SU-DHL-6 (cell line): ENCODE results near the gene NDUFA7.

Source experiments
- H2AFZ ChIP-seq: fragments of 200-600 bp; sonication (generic); 2 replicates; pipeline ENCODE4 v1.6.1; 2014; ENCODE audit warnings: low read depth, mild to moderate bottlenecking, moderate library complexity, mixed read lengths, antibody characterized with exemption, low read length; ENCODE audit not compliant: severe bottlenecking
- H3F3A ChIP-seq: fragments of 200-600 bp; shearing (Covaris generic); 2 replicates; pipeline ENCODE4 v1.6.0; 2016; ENCODE audit warnings: antibody characterized with exemption, mild to moderate bottlenecking; ENCODE audit not compliant: insufficient read depth
- H3K27ac ChIP-seq: fragments of 200-600 bp; sonication (generic); 2 replicates; pipeline ENCODE4 v1.5.1; 2016; ENCODE audit warnings: low read depth, mild to moderate bottlenecking, low read length, moderate library complexity, mixed read lengths
- H3K27me3 ChIP-seq: fragments of 200-600 bp; sonication (generic), shearing (Covaris generic); 2 replicates; pipeline ENCODE4 v1.6.0; 2014; ENCODE audit warnings: mild to moderate bottlenecking, low read length
- H3K36me3 ChIP-seq: fragments of 200-600 bp; sonication (generic); 2 replicates; pipeline ENCODE4 v1.6.1; 2014; ENCODE audit warnings: mild to moderate bottlenecking, low read length, mixed read lengths
- H3K4me2 ChIP-seq: fragments of 300-600, 200-600 bp; shearing (Covaris generic), sonication (generic); 2 replicates; pipeline ENCODE4 v1.6.0; 2014; ENCODE audit warnings: low read length, low read depth, mild to moderate bottlenecking; ENCODE audit not compliant: poor library complexity, severe bottlenecking
- H3K4me3 ChIP-seq: fragments of 200-600 bp; sonication (generic); 2 replicates; pipeline ENCODE4 v1.5.1; 2014; ENCODE audit warnings: antibody characterized with exemption, low read length, mild to moderate bottlenecking, mixed read lengths; ENCODE audit not compliant: insufficient read depth, poor library complexity, severe bottlenecking
- H3K79me2 ChIP-seq: fragments of 200-600 bp; sonication (generic); 2 replicates; pipeline ENCODE4 v1.6.1; 2014; ENCODE audit warnings: mild to moderate bottlenecking, low read length, moderate library complexity; ENCODE audit not compliant: insufficient read depth
- H3K9ac ChIP-seq: fragments of 200-600 bp; sonication (generic); 2 replicates; pipeline ENCODE4 v1.7.0; 2014; ENCODE audit warnings: mild to moderate bottlenecking, low read length
- H3K9me2 ChIP-seq: fragments of 200-600 bp; sonication (generic); replicated peaks from 2 replicates; pipeline ENCODE4 v1.6.1; 2014; ENCODE audit warnings: low read length; ENCODE audit not compliant: insufficient read depth
- H3K9me3 ChIP-seq: fragments of 200-600 bp; sonication (generic); 2 replicates; pipeline ENCODE4 v1.6.1; 2014; ENCODE audit warnings: low read length, mixed read lengths; ENCODE audit not compliant: insufficient read depth
- H4K20me1 ChIP-seq: fragments of 200-600 bp; sonication (generic); 2 replicates; pipeline ENCODE4 v1.6.1; 2014; ENCODE audit warnings: low read depth, mild to moderate bottlenecking, antibody characterized with exemption, low read length, moderate library complexity, mixed read lengths
- CTCF ChIP-seq: fragments of 200-600 bp; sonication (generic); IDR thresholded peaks from one replicate; pipeline ENCODE4 v1.5.1; 2017; ENCODE audit warnings: antibody characterized with exemption, mild to moderate bottlenecking, low read length, moderate library complexity; ENCODE audit not compliant: insufficient read depth, poor library complexity, severe bottlenecking
- EZH2phosphoT487 ChIP-seq: fragments of 200-600 bp; sonication (generic), shearing (Covaris generic); conservative IDR thresholded peaks from 2 replicates; pipeline ENCODE4 v1.6.1; 2018; ENCODE audit warnings: mild to moderate bottlenecking, antibody characterized with exemption, low read length, moderate library complexity, mixed read lengths

NDUFA7 gene

GRCh38 chr19:8361921-8362793 lies 41.0 kb upstream of the NDUFA7 start:
- Histone ChIP-seq H3F3A (no peaks in the 10 kb centered on the region), H2AFZ (no peak overlapping the region), H3K4me2 (no peak overlapping the region), H3K9me3 (no peaks in the 10 kb centered on the region), H3K4me3 (no peak overlapping the region), H3K27me3 (no peaks in the 10 kb centered on the region), H3K79me2 (no peaks in the 10 kb centered on the region), H4K20me1 (no peaks in the 10 kb centered on the region), H3K27ac (no peak overlapping the region), H3K9ac (no peak overlapping the region), H3K36me3 (no peaks in the 10 kb centered on the region), H3K9me2 (no peaks in the 10 kb centered on the region)
- TF ChIP-seq EZH2phosphoT487: no peak
- no peak for TF ChIP-seq CTCF

GRCh38 chr19:8360196-8360595 lies 39.0 kb upstream of the NDUFA7 start:
- Histone ChIP-seq H3K9me3 (no peaks in the 10 kb centered on the region), H3K9ac (no peak overlapping the region), H3K27ac (no peak overlapping the region), H2AFZ (no peak overlapping the region), H4K20me1 (no peaks in the 10 kb centered on the region), H3K36me3 (no peaks in the 10 kb centered on the region), H3K4me2 (no peak overlapping the region), H3K4me3 (no peak overlapping the region), H3F3A (no peaks in the 10 kb centered on the region), H3K9me2 (no peaks in the 10 kb centered on the region), H3K79me2 (no peaks in the 10 kb centered on the region), H3K27me3 (no peaks in the 10 kb centered on the region)
- TF ChIP-seq EZH2phosphoT487 (no peak), CTCF (no peak)

- no peak overlapping the region for H3K4me2 ChIP-seq
Measured at GRCh38 chr19:8358948-8359347, 37.8 kb upstream of the NDUFA7 start.

More at GRCh38 chr19:8358948-8359347, 37.8 kb upstream of the NDUFA7 start:
- Histone ChIP-seq H3K4me3 (no peak overlapping the region), H3K9ac (no peak overlapping the region), H3K36me3 (no peaks in the 10 kb centered on the region), H2AFZ (no peak overlapping the region), H3K27me3 (no peaks in the 10 kb centered on the region), H4K20me1 (no peaks in the 10 kb centered on the region), H3K9me3 (no peaks in the 10 kb centered on the region), H3K27ac (no peak overlapping the region), H3K79me2 (no peaks in the 10 kb centered on the region), H3K9me2 (no peaks in the 10 kb centered on the region), H3F3A (no peaks in the 10 kb centered on the region)
- no peak for TF ChIP-seq CTCF
- no peak for TF ChIP-seq EZH2phosphoT487
